HG03439 (cell line): ENCODE data around the gene SLC25A25.

Experiments
- ATAC-seq: cut with Tn5 transposase; IDR thresholded peaks from one replicate; pipeline ENCODE4 v1.9.1; 2021; ENCODE audit warnings: mild to moderate bottlenecking, moderate library complexity; ENCODE audit not compliant: unreplicated experiment

SLC25A25 gene

GRCh38 chr9:128096616-128097536 lies 28.8 kb downstream of the SLC25A25 start:
- ATAC-seq: no peak

DNA sequence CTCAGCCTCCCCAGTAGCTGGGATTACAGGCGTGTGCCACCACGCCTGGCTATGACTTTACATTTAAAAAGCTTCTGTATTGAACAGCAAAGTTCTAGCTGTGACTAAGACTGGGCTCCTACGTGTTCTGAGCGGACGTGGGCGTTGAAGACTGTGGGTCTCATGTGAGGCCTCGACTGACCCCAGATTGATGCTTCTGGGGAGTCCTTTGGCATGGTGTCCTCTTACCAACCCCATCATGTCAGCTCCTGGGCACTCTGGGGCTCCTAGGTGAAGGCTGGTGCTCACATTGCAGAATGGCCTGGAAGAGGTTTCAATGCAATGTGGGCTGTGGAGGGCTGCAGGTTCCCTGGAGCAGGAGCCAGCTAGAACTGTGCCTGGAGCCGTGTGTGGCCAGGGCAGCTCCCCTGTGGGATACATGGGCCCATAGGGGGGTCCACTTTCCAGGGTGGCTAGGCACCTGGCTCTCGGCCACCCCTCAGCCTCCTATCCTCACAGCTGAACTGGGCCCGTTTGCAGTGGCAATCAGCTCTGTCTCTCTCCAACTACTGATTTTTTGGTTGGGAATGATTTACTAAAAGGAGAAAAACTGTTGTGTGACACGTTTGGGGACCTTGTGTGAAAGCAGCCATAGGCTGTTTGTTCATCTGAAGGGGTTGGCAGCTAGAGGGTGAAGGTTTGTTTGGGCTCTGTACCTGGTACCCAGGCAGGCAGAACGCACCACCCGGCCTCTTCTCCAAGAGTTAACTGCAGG lies 29.7 kb downstream of the SLC25A25 start:
- no peak for ATAC-seq

DNA sequence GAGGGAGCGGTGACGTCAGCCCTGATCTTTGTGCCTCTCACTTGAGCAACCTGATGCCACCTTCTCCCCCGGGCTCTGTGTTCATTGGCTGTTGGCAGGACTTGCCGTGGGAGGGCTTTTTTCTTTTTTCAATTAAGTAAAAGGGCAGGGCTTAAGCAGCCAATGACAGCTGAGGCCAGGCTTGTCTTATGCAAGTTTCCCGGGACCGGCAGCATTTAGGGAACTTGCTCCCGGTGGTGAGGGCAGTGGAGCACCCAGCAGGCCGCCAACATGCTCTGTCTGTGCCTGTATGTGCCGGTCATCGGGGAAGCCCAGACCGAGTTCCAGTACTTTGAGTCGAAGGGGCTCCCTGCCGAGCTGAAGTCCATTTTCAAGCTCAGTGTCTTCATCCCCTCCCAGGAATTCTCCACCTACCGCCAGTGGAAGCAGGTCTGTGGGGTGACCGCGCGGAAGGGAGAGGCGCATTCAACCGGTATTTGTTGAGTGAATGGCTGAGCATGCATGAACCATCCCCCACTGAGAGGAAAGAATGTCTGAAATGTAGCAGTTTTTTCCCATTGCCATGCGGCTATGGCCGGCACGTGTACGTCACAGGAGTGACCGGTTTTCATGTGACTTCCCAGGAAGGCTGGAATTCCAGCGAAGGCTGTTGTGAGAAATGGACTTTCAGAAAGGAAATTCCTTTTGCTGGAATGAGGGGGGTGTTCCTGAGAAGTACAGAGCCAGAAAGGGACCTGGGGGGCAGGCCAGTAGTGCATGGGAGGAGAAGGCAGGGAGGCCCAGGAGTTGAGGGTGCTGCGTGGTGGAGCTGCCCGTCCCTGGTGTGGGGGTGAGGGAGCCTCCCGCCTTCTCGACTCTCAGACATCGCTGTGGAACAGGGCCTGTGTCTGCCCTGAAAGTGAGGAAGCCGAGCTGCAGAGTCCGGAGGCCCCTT lies 30.5 kb downstream of the SLC25A25 start:
- ATAC-seq: no peak

GRCh38 chr9:128099231-128099931 lies 31.3 kb downstream of the SLC25A25 start:
- no peak for ATAC-seq

- no peak for ATAC-seq
Measured at GRCh38 chr9:128099932-128100491, 32.0 kb downstream of the SLC25A25 start.

DNA sequence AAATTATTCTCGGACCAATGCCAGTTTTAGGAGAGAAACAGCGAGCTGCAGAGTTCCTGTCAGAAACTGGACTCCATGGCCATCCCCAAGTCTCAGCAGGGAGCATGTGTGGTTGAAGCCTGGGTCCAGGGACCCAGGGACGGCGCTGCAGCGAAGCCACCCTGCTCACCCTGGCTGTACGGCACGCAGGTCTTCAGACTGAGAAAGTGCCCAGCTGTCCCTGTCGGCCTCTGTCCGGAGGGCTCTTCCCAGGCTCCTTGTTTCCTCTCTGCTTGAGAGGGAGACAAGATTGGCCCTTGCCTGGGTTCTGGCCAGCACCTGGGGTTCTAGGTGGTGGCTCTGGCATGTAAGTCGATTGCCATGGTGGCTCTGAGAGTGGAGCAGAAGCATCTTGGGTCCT lies 32.5 kb downstream of the SLC25A25 start:
- ATAC-seq: no peak

GRCh38 chr9:128101231-128101661 lies 33.2 kb downstream of the SLC25A25 start:
- ATAC-seq: no peak

GRCh38 chr9:128101690-128102089 lies 33.7 kb downstream of the SLC25A25 start:
- ATAC-seq: no peak

GRCh38 chr9:128102196-128102595 lies 34.2 kb downstream of the SLC25A25 start:
- no peak for ATAC-seq

DNA sequence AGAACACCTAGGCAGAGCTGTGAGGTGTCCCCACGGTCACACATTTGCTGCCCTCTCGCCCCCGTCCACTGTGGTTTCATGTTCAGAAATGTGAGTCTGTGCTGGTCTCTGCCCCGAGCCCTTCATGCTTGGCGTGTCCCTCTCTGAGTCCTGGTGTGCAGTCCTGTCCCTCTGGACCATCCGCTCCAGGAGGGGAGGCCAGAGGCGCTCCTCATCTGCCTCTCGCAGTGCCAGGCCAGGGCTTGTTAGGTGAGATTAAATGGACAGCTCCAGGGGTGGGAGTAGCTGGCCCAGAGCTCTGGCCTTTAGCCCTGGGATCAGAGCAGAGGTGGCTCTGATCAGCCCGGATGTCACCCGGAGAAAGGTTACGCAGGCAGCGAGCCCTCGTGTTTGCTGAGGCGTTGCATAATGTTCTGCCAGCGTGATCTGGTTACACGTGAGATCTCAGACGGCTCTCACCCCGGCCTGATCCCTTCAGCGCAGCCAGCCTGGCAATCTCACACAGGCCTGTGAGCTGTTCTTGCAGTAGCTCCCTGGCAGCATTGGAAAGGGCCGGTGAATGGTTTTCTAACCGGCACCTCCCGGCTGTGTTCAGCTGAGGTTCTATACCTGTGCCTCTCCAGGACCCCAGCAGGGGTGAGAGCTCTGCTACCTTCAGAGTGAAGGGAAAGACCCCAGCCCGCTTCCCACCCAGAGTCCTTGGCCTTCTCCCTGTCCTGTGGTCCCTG lies 35.0 kb downstream of the SLC25A25 start:
- no peak for ATAC-seq

DNA sequence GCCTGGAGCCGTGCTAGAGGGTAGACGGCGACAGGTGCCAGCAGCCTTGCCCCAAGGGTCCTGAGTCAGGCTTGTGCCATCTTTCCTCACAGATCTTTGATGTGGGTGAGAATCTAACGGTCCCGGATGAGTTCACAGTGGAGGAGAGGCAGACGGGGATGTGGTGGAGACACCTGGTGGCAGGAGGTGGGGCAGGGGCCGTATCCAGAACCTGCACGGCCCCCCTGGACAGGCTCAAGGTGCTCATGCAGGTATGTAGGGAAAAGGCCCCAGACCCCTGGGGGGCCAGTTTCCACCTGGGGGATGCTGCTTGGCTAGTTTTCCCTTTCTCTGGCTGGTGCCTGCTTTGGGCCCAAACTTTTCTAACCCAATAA lies 35.5 kb downstream of the SLC25A25 start:
- ATAC-seq: no peak

DNA sequence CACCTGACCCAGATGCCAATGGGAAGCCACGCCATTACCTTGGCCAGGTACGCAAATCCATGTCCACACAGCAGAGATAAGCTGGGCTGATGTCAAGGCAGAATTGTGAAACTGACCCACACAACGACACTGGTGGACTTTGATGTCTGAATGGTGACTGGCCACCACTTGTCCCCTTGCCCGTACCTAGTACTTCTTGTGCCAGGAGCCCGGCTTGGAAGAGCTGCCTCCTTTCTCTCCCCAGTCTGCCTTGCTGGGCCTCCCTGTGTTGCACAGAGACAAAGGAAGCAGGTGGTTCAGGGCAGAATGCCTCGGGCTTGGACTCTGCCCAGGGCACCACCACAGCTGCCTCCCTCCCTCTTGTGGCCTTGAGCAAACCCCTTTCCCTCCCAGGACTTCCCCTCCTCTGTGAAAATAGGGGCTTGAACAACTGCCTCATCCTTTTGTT lies 36.2 kb downstream of the SLC25A25 start:
- no peak for ATAC-seq

GRCh38 chr9:128105538-128106175 lies 37.6 kb downstream of the SLC25A25 start:
- ATAC-seq: no peak

DNA sequence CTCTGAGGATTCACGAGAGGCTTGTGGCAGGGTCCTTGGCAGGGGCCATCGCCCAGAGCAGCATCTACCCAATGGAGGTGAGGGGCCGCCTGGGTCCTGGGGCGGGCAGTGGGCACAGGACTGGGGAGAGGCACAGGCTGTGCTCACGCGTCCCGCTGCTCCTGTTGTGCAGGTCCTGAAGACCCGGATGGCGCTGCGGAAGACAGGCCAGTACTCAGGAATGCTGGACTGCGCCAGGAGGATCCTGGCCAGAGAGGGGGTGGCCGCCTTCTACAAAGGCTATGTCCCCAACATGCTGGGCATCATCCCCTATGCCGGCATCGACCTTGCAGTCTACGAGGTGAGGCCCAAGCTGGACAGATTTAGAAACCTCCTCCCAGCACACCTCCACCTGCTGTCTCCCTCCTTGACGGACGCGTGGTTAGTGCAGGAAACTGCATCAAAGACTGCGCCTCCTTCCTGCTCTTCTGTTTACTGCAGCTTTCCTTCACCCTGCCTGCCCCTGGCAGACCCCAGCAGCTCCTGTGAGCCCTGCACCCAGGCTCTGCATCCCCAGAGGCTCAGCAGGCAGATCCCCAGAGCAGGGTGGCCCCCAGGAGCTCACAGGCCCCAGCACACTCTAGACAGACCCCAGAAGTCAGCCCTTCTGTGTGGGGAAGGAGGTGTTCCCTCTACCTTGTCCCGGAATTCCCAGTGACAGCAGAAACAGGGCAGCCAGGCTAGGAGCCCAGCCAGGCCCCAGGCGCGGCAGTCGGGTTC lies 38.3 kb downstream of the SLC25A25 start:
- no peak for ATAC-seq

DNA sequence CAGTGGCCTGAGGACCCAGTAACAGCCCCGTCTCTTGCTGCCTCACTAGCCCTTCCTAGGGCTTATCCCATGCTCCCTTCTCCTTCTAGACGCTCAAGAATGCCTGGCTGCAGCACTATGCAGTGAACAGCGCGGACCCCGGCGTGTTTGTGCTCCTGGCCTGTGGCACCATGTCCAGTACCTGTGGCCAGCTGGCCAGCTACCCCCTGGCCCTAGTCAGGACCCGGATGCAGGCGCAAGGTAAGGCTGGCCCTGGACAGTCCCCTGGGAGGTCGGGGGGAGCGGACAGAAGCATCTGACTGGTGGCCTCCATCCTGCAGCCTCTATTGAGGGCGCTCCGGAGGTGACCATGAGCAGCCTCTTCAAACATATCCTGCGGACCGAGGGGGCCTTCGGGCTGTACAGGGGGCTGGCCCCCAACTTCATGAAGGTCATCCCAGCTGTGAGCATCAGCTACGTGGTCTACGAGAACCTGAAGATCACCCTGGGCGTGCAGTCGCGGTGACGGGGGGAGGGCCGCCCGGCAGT lies 39.0 kb downstream of the SLC25A25 start:
- ATAC-seq: no peak

GRCh38 chr9:128107468-128108268 lies 39.6 kb downstream of the SLC25A25 start:
- ATAC-seq: no peak
